ENCODE measurements around the gene CHMP4B.

DNA sequence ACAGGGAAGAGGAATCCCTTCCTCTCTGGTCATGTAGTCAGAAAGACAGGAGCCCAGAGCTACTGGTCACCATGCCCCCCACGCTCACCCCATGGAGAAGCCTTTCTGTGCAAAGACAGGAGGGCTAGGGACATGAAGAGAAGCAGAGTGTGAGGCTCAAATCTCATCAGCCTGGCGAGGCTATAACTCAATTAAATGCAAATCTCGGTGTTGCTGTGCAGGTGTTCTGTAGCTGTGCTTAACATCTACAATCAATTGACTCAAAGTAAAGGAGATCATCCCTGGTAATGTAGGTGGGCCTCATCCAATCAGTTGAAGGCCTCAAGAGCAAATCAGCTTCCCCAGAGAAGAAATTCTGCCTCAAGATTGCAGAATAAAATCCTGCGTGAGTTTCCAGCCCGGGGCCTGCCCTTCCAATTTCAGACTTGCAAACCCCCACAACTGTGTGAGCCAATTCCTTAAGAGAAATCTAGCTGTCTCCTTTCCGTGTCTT is 64.4 kb downstream of the CHMP4B start:
- TF ChIP-seq, protein P1, sequence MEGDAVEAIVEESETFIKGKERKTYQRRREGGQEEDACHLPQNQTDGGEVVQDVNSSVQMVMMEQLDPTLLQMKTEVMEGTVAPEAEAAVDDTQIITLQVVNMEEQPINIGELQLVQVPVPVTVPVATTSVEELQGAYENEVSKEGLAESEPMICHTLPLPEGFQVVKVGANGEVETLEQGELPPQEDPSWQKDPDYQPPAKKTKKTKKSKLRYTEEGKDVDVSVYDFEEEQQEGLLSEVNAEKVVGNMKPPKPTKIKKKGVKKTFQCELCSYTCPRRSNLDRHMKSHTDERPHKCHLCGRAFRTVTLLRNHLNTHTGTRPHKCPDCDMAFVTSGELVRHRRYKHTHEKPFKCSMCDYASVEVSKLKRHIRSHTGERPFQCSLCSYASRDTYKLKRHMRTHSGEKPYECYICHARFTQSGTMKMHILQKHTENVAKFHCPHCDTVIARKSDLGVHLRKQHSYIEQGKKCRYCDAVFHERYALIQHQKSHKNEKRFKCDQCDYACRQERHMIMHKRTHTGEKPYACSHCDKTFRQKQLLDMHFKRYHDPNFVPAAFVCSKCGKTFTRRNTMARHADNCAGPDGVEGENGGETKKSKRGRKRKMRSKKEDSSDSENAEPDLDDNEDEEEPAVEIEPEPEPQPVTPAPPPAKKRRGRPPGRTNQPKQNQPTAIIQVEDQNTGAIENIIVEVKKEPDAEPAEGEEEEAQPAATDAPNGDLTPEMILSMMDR (IDR thresholded peaks at IDR 0.05; ENCODE audit: low read depth, low read length, missing input control) = no peak
- TF ChIP-seq, protein P2, sequence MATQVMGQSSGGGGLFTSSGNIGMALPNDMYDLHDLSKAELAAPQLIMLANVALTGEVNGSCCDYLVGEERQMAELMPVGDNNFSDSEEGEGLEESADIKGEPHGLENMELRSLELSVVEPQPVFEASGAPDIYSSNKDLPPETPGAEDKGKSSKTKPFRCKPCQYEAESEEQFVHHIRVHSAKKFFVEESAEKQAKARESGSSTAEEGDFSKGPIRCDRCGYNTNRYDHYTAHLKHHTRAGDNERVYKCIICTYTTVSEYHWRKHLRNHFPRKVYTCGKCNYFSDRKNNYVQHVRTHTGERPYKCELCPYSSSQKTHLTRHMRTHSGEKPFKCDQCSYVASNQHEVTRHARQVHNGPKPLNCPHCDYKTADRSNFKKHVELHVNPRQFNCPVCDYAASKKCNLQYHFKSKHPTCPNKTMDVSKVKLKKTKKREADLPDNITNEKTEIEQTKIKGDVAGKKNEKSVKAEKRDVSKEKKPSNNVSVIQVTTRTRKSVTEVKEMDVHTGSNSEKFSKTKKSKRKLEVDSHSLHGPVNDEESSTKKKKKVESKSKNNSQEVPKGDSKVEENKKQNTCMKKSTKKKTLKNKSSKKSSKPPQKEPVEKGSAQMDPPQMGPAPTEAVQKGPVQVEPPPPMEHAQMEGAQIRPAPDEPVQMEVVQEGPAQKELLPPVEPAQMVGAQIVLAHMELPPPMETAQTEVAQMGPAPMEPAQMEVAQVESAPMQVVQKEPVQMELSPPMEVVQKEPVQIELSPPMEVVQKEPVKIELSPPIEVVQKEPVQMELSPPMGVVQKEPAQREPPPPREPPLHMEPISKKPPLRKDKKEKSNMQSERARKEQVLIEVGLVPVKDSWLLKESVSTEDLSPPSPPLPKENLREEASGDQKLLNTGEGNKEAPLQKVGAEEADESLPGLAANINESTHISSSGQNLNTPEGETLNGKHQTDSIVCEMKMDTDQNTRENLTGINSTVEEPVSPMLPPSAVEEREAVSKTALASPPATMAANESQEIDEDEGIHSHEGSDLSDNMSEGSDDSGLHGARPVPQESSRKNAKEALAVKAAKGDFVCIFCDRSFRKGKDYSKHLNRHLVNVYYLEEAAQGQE (IDR thresholded peaks at IDR 0.05) = no peak
- TF ChIP-seq JUND (IDR thresholded peaks at IDR 0.05) (no peak), YY1 (IDR thresholded peaks at IDR 0.05) (no peak), TAF1 (conservative IDR thresholded peaks at IDR 0.05) (no peak), RAD21 (IDR thresholded peaks at IDR 0.05) (no peak), SP1 (IDR thresholded peaks at IDR 0.05) (no peak)
- TF ChIP-seq, protein P3, sequence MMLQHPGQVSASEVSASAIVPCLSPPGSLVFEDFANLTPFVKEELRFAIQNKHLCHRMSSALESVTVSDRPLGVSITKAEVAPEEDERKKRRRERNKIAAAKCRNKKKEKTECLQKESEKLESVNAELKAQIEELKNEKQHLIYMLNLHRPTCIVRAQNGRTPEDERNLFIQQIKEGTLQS (IDR thresholded peaks at IDR 0.05) = no peak

All from liver (tissue), 3 donors.